HG02588 (cell line): ENCODE measurements around the gene NCLN.
"Not testable (repeated sequence)": the region's sequence is repeated elsewhere in the genome, so short reads cannot be mapped to it uniquely, and the experiment has no call there.

ENCODE experiments used
- ATAC-seq: cut with Tn5 transposase; IDR thresholded peaks from one replicate; pipeline ENCODE4 v1.9.1; 2021; ENCODE audit warnings: mild to moderate bottlenecking, moderate library complexity; ENCODE audit not compliant: unreplicated experiment

NCLN gene

GRCh38 chr19:3185461-3186159 is at the start of gene NCLN:
Gene NCLN (plus strand): TSS chr19:3185930. CDS start chr19:3186031, 101 bp downstream.
- ATAC-seq: peak; percentile 69

- no peak for ATAC-seq
Measured at GRCh38 chr19:3135961-3136683, 49.6 kb upstream of the NCLN start, which contains the start of gene GNA15. Gene GNA15 (plus strand): TSS chr19:3136033. CDS start chr19:3136451, 418 bp downstream.

- ATAC-seq: no peak
Measured at GRCh38 chr19:3136684-3137055, 49.1 kb upstream of the NCLN start.

- no peak for ATAC-seq
Measured at GRCh38 chr19:3137119-3137518, 48.6 kb upstream of the NCLN start.

GRCh38 chr19:3138268-3138667 is 47.5 kb upstream of the NCLN start:
- ATAC-seq: no peak

GRCh38 chr19:3140667-3141038 is 45.1 kb upstream of the NCLN start:
- ATAC-seq: no peak

GRCh38 chr19:3142292-3142670 is 43.4 kb upstream of the NCLN start:
- ATAC-seq: no peak

- ATAC-seq: no peak
Measured at GRCh38 chr19:3142781-3143337, 42.9 kb upstream of the NCLN start.

GRCh38 chr19:3145909-3146676 is 39.6 kb upstream of the NCLN start:
- no peak for ATAC-seq

GRCh38 chr19:3146677-3147100 is 39.0 kb upstream of the NCLN start:
- no peak for ATAC-seq

- no peak for ATAC-seq
Measured at GRCh38 chr19:3148503-3148902, 37.2 kb upstream of the NCLN start.

GRCh38 chr19:3149089-3149488 is 36.6 kb upstream of the NCLN start:
- no peak for ATAC-seq

GRCh38 chr19:3149526-3150505 is 35.9 kb upstream of the NCLN start:
- no peak for ATAC-seq

- ATAC-seq: no peak
Measured at GRCh38 chr19:3150739-3151329, 34.9 kb upstream of the NCLN start.

- no peak for ATAC-seq
Measured at GRCh38 chr19:3151563-3152418, 33.9 kb upstream of the NCLN start.

- no peak for ATAC-seq
Measured at GRCh38 chr19:3152419-3152780, 33.3 kb upstream of the NCLN start.

- no peak for ATAC-seq
Measured at GRCh38 chr19:3153286-3154230, 32.2 kb upstream of the NCLN start.

- not testable (repeated sequence) for ATAC-seq
Measured at GRCh38 chr19:3154447-3154846, 31.3 kb upstream of the NCLN start.
